HG03108 (cell line): ENCODE results near the gene FGF12.

Experiments
- ATAC-seq: cut with Tn5 transposase; IDR thresholded peaks from one replicate; pipeline ENCODE4 v1.9.1; 2021; ENCODE audit warnings: moderate library complexity; ENCODE audit not compliant: unreplicated experiment

FGF12 gene

DNA sequence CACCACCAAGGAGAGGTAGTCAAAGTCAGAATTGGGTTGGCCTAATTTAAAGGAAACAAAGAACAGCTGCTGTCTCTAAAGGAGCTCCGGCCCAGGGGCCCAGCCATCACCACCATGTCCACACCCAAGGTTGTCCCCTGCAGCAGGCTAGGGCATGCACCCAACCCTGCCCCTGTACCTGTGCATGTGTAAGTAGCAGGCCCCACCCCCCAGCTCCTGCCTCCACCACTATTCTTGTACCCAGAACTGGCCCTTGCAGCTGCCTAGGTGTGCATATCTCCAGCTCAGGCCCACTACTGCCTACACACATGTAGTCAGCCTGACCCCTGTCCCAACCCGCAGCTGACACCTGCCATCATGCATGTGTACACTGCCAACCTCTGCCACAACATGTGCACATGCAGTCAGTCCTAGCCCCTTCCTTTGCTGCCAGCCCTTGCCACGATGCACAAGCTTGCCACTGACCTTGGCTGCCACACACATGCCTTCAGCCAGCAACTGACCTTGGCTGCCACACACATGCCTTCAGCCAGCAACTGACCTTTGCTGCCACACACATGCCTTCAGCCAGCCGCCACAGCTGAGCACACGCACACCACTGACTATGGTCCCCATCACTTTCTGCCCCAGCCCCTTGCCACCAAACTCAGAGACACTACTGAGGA lies 39.7 kb downstream of the FGF12 start:
- no peak for ATAC-seq

DNA sequence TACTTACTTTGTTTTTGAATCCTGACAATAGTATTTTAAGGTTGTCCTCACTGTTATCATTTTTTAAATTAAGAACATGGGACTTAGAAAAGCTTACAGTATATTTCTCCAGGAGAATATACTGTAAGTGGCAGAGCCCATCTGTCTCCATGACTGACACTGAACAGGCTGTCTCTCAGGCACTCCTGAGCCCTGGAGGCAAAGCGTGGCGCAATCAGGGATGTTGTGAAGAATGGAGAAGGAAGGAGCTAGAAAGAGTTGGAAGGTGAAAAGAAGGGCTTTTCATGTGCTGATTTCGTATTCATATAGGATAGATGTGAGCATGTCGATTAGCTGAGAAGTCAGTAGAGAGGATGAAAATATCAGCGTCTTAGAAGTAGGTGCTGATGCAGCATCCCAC lies 41.5 kb downstream of the FGF12 start:
- ATAC-seq, result no peak

DNA sequence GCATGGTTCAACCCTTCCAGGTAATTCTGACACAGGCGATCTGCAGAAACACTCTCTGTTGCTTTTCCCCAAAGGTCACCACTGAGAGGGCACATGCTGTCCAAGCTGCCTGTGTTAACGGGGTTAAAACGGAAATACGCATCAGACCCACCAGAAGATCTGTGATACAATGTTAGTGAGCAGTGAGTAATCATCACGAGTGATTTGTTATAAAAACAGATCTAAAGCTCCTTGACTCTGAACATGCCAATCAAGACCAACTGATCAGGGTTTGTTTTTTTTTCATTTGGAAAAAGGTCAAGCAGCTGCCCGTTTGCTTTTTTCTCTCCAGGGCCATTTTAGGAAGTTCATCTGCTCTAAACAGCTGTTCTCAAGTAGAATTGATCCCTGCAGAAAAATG lies 43.2 kb downstream of the FGF12 start:
- no peak for ATAC-seq

GRCh38 chr3:192675958-192676649 lies 51.2 kb downstream of the FGF12 start:
- ATAC-seq, result no peak

GRCh38 chr3:192655628-192656027 lies 71.7 kb downstream of the FGF12 start:
- no peak for ATAC-seq

GRCh38 chr3:192655040-192655439 lies 72.3 kb downstream of the FGF12 start:
- ATAC-seq, result no peak

- ATAC-seq, result no peak
Measured at GRCh38 chr3:192653862-192654261, 73.5 kb downstream of the FGF12 start.

DNA sequence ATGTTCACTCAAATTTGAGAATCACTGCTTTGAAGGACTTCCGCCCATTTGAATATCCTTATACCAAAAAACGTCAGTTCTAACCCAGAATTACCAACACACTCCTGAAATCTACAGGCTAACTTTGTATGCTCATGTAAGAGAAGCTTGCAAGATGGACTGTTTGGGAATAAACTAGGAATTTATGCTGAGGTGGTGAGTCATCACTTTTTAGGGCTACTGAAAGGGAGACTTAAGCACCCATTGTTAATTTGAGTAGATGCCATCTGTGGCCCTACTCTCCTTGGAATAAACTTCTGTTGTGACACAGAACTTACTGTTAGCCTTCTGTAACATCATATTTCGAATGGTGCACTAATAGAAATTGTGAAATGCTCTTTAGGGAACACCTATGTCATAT lies 74.6 kb downstream of the FGF12 start:
- no peak for ATAC-seq

DNA sequence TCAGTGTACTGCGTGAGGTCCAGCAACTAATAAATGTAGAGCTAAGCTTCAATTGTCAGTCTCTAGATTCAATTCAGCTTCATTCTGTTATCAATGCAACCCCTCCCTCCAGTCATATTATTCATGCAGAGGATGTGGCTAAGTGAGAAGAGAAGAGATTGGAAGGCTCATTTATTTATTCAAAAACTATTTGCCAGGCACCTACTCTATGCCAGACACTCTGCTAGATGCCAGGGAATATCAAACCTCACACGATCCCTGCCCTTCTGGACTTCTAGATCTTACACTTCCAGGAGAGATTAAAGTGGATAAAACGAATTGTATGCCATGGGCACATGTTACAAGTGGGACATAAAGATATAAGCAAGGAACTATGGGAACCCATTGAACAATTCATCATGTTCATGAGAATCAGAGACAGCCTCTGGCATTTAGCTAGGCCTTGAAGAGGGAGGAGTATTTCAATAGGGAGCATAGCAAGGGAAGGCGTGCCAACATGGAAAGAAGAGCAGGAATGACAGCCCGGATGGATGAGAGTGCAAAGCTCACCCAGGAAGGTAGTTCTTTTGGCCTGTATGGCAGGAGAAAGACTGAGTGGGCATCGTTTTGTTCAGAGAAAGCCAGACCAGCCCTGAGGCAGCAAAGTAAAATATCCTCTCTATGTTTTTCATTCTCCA lies 75.4 kb downstream of the FGF12 start:
- ATAC-seq, result no peak

DNA sequence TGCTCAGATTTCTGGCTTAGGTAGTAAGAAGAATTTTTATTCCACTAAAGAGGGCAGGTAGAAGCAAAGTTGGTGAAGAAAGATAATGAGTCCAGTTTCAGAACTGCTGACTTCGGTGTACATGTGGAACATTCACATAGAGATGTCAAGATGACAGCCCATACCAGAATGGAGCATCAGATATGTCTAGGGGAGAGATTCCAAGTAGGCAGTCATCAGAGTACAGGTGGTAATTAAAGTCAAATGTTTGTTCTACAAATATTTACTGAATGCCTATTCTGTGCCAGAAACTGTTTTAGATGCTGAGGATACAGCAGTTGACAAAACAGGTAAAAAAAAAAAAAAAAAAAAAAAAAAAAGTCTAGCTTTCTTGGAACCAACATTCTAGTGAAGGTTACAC lies 81.9 kb downstream of the FGF12 start:
- ATAC-seq, result no peak

DNA sequence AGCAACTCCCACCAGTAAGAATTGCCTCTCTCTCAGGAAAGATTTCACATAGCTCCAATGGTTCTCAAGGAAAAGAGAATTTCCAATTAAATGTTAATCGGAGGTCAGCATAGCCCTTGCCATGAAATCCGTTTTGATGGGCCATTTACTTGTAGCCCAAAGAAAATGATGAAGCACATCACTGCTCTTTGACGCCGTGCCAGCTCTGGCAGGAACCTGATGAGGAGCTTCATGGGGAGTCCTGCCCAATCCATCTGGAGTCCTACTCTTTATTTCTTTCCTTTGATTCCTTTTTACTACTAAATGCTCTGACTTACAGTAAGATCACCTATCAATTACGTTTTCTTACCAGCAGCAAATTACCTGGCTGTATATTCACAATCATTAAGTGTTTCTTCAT lies 84.7 kb downstream of the FGF12 start:
- ATAC-seq, result no peak

- no peak for ATAC-seq
Measured at GRCh38 chr3:192641919-192642318, 85.4 kb downstream of the FGF12 start.

GRCh38 chr3:192639987-192640386 lies 87.4 kb downstream of the FGF12 start:
- ATAC-seq, result no peak

DNA sequence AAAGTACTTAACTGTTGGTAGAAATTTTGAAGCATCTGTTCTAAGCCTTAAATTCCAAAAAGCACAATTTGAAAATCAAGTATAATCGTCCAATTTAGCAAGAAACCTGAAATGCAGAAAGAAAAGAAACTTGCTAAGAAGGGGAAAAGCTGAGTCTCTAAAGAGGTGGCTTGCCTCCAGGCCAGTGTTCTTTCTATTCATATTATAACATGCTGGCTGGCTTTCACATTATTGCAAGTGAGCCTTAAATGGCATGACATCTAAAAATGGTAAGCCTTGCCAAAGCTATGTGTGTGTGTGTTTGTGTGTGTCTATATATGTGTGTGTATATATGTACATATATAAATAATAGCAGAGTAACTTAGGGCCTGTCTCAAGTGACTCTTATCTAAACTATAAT lies 89.5 kb downstream of the FGF12 start:
- no peak for ATAC-seq

DNA sequence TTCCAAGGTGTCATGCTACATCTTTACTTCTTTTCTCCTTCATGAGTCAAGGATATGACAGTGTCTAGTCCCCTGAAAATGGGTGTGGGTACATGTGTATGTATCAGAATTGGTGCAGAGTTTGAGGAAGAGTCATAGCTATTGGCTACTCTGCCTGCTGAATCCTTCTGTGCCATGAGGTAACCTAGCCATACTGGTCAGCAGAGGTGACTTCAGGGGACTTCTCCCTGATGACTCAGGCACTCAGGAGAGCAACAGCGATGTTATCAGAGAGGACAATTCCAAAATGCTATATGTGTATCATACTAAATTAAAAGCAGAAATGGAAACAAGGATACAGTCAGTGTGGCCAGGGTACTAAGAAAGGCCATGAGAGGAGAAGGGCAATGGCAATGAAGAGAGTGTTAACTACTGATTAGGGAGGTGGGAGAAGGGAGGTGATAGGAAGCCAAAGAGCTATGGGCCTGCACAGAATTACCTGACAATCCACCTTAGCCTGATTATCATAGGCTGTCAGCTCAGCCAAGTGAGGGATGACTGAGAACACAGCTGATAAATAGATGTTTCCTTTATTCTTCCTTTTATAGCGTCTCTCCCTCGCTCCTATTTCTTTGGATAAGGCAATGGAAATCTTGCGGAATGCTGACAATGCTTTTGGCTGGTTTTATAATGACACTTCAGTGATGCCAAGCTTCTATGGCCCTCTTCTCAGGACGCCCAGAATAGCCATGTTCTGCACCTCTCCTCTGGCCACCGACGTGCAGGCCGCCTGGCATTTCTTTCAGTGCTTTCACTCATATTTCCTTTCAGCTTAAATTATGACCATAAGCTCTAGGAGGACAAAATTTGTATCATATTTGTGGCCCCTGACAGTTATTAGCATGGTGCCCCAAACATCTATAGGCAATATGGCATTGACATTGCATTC lies 90.6 kb downstream of the FGF12 start:
- ATAC-seq, result no peak

GRCh38 chr3:192629429-192629828 lies 97.9 kb downstream of the FGF12 start:
- ATAC-seq, result no peak

- no peak for ATAC-seq
Measured at GRCh38 chr3:192621909-192622308, 105.4 kb downstream of the FGF12 start.

DNA sequence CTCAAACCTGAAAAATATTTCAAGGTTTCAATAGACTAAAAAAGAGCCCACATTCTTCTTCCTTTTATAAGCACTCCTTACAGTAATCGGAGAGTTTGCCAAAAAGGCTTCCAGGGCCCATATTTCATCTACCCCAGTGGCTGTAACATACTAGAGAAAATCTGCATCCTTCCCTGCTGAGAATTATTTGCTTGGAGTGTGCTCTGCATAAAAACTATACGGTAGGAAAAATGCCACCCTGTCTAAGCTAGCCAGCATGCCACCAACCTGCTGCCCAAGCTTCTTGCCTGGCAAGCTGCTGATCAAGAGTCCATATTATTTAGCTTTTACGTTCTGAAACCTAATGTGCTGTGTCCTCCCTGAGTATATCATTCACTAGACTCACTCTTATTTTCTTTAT lies 107.1 kb downstream of the FGF12 start:
- no peak for ATAC-seq

DNA sequence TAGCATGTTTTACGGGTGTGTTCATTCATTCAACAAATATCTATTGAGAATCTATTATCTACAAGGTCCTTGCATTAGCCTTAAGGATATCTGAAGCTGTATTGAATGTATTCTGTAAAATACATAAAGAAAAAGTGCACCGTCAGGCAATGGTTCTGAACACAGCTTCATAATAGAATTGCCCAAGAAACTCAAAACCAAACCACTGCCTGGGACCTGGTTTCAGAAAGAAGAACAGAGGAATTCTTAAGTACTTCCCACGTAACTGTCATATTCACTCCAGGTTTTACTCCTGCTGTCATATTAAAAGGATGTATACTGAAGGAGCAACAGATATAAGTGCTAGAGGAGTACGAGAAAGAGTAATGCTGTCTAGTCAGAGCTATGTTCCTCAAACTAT lies 115.9 kb downstream of the FGF12 start:
- no peak for ATAC-seq

GRCh38 chr3:192608726-192609600 lies 118.4 kb downstream of the FGF12 start:
- ATAC-seq, result no peak
